Measurements from ENCODE around the gene ZNF629. TPM values are rescaled to one million over a fixed set of nuclear protein-coding genes. Genes with fewer than 3 reads are reported as not detected.

Gene ZNF629
- total RNA-seq, 1 experiment from 2014 or later = 18.4 TPM

GRCh38 chr16:30744183-30744582 is 42.8 kb downstream of the ZNF629 start:
- Histone ChIP-seq H3K27ac (ENCODE audit: low read depth, low read length) (no peak overlapping the region), H3K4me3 (replicated peaks in 1 of 2; ENCODE audit: low read depth in 1 of 2, low read length in 2 of 2) (no peak overlapping the region), H3K9me2 (ENCODE audit: insufficient read depth) (no peaks in the 10 kb centered on the region), H3K4me2 (ENCODE audit: low read length) (no peak overlapping the region), H2AFZ (ENCODE audit: low read depth, low read length, poor library complexity, severe bottlenecking) (no peak overlapping the region), H3K36me3 (ENCODE audit: control insufficient read depth in 1 of 2, insufficient read depth in 2 of 2, low read length in 2 of 2) (peaks cover 8 to 25% of the 10 kb centered on the region in 2 experiments; a peak in 3 of 4 replicates), H3K27me3 (ENCODE audit: insufficient read depth, low read length) (no peaks in the 10 kb centered on the region), H3K9ac (ENCODE audit: low read length) (no peak overlapping the region), H4K20me1 (ENCODE audit: insufficient read depth) (no peaks in the 10 kb centered on the region), H3K4me1 (ENCODE audit: control insufficient read depth in 1 of 2, insufficient read depth in 2 of 2, low read length in 2 of 2) (peaks cover 36 to 47% of the 10 kb centered on the region in 2 experiments), H3K9me3 (ENCODE audit: control insufficient read depth in 1 of 2, insufficient read depth in 1 of 2, low read depth in 1 of 2, low read length in 2 of 2) (no peaks in the 10 kb centered on the region), H3K79me2 (ENCODE audit: insufficient read depth, low read length) (peaks cover 27% of the 10 kb centered on the region)
- intact Hi-C loops (cut with micrococcal nuclease) = no loop called here
- ATAC-seq (no peak), DNase-seq (ENCODE audit: low read depth, low spot score) (no peak)
- no TSS peak for BruUV-seq (replicated peaks)
- ChIA-PET POLR2A (no interaction called here), CTCF (no interaction called here), RAD21 (ENCODE audit: low non-redundant PET in 1 of 2, low total read pairs in 2 of 2, uncharacterized antibody in 2 of 2, unreplicated experiment in 2 of 2) (no interaction called here)
- no peak for TF ChIP-seq CEBPB (IDR thresholded peaks at IDR 0.05; ENCODE audit: low read depth)

GRCh38 chr16:30743716-30744115 is 43.3 kb downstream of the ZNF629 start:
- Histone ChIP-seq H3K4me3 (replicated peaks in 1 of 2; ENCODE audit: low read depth in 1 of 2, low read length in 2 of 2) (no peak overlapping the region), H3K27ac (ENCODE audit: low read depth, low read length) (no peak overlapping the region; the same call in 1 of the 2 replicates), H3K27me3 (ENCODE audit: insufficient read depth, low read length) (no peaks in the 10 kb centered on the region), H3K9me3 (ENCODE audit: control insufficient read depth in 1 of 2, insufficient read depth in 1 of 2, low read depth in 1 of 2, low read length in 2 of 2) (no peaks in the 10 kb centered on the region), H3K36me3 (ENCODE audit: control insufficient read depth in 1 of 2, insufficient read depth in 2 of 2, low read length in 2 of 2) (peaks cover 8 to 30% of the 10 kb centered on the region in 2 experiments; a peak in 3 of 4 replicates), H3K4me2 (ENCODE audit: low read length) (no peak overlapping the region), H3K9me2 (ENCODE audit: insufficient read depth) (no peaks in the 10 kb centered on the region), H2AFZ (ENCODE audit: low read depth, low read length, poor library complexity, severe bottlenecking) (no peak overlapping the region), H3K79me2 (ENCODE audit: insufficient read depth, low read length) (peaks cover 25% of the 10 kb centered on the region), H3K4me1 (ENCODE audit: control insufficient read depth in 1 of 2, insufficient read depth in 2 of 2, low read length in 2 of 2) (peaks cover 37 to 51% of the 10 kb centered on the region in 2 experiments), H3K9ac (ENCODE audit: low read length) (no peak overlapping the region), H4K20me1 (ENCODE audit: insufficient read depth) (no peaks in the 10 kb centered on the region)
- intact Hi-C loops (cut with micrococcal nuclease) = no loop called here
- DNase-seq (ENCODE audit: low read depth, low spot score) (no peak), ATAC-seq (no peak)
- RAD21 ChIA-PET (ENCODE audit: low non-redundant PET in 1 of 2, low total read pairs in 2 of 2, uncharacterized antibody in 2 of 2, unreplicated experiment in 2 of 2) = no interaction called here
- POLR2A ChIA-PET = no interaction called here
- TF ChIP-seq YY1 (IDR thresholded peaks at IDR 0.05; ENCODE audit: extremely low read depth, insufficient replicate concordance, low read depth, low read length) (no peak), EGR1 (IDR thresholded peaks at IDR 0.05; ENCODE audit: low read depth) (no peak), EZH2 (IDR thresholded peaks at IDR 0.05) (no peak), SIN3A (IDR thresholded peaks at IDR 0.05; ENCODE audit: low read depth) (no peak), CEBPB (IDR thresholded peaks at IDR 0.05; ENCODE audit: low read depth) (no peak), POLR2AphosphoS5 (IDR thresholded peaks at IDR 0.05; ENCODE audit: low read depth, low read length) (no peak), MAX (IDR thresholded peaks at IDR 0.05) (no peak), ZNF274 (IDR thresholded peaks at IDR 0.05; ENCODE audit: low read depth, low read length) (no peak), SP1 (IDR thresholded peaks at IDR 0.05; ENCODE audit: low read depth) (no peak), ZBTB33 (IDR thresholded peaks at IDR 0.05; ENCODE audit: extremely low read depth, insufficient replicate concordance, low read length) (no peak)
- TF ChIP-seq, protein P1, sequence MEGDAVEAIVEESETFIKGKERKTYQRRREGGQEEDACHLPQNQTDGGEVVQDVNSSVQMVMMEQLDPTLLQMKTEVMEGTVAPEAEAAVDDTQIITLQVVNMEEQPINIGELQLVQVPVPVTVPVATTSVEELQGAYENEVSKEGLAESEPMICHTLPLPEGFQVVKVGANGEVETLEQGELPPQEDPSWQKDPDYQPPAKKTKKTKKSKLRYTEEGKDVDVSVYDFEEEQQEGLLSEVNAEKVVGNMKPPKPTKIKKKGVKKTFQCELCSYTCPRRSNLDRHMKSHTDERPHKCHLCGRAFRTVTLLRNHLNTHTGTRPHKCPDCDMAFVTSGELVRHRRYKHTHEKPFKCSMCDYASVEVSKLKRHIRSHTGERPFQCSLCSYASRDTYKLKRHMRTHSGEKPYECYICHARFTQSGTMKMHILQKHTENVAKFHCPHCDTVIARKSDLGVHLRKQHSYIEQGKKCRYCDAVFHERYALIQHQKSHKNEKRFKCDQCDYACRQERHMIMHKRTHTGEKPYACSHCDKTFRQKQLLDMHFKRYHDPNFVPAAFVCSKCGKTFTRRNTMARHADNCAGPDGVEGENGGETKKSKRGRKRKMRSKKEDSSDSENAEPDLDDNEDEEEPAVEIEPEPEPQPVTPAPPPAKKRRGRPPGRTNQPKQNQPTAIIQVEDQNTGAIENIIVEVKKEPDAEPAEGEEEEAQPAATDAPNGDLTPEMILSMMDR (IDR thresholded peaks at IDR 0.05 in 2 of 3, conservative IDR thresholded peaks at IDR 0.05 in 1 of 3; ENCODE audit: borderline replicate concordance in 1 of 3, insufficient read depth in 1 of 3, low read depth in 2 of 3, low read length in 2 of 3) = no peak
- CTCF ChIA-PET = no interaction called here
- BruUV-seq (replicated peaks) = no TSS peak
